GM23338 (cell line): Measurements from ENCODE around the gene SUPT3H. TPM values are rescaled to one million over a fixed set of nuclear protein-coding genes. Genes with fewer than 3 reads are reported as not detected.

Experiments
- ATAC-seq: fragments of 200-7000 bp; cut with Tn5 transposase; 3 replicates; pipeline ENCODE4 v1.9.1; 2020
- DNase-seq: peaks from one replicate; pipeline ENCODE4 v3.0.0-alpha.2; 2015; ENCODE audit warnings: low spot score
- H2AFZ ChIP-seq: fragments of 200-600 bp; sonication (generic); 2 replicates; pipeline ENCODE4 v1.8.0; 2016; ENCODE audit warnings: antibody characterized with exemption, mild to moderate bottlenecking, moderate library complexity
- H3F3A ChIP-seq: fragments of 200-600 bp; sonication (generic); replicated peaks from 2 replicates; pipeline ENCODE4 v1.8.0; 2017; ENCODE audit warnings: antibody characterized with exemption, mixed run types, low read depth
- H3K27ac ChIP-seq: fragments of 200-600 bp; sonication (generic); 2 replicates; pipeline ENCODE4 v1.6.1; 2016; ENCODE audit warnings: low read depth
- H3K27me3 ChIP-seq: fragments of 200-600 bp; sonication (generic); 2 replicates; pipeline ENCODE4 v1.8.0; 2016; ENCODE audit warnings: mild to moderate bottlenecking, mixed run types, moderate library complexity; ENCODE audit not compliant: insufficient read depth
- H3K36me3 ChIP-seq: fragments of 200-600 bp; sonication (generic); 2 replicates; pipeline ENCODE4 v1.8.0; 2016; ENCODE audit warnings: mild to moderate bottlenecking; ENCODE audit not compliant: insufficient read depth
- H3K4me1 ChIP-seq: fragments of 200-600 bp; sonication (generic); 2 replicates; pipeline ENCODE4 v1.8.0; 2016; ENCODE audit warnings: mild to moderate bottlenecking, moderate library complexity; ENCODE audit not compliant: insufficient read depth
- H3K4me2 ChIP-seq: fragments of 200-600 bp; sonication (generic); 2 replicates; pipeline ENCODE4 v1.7.1; 2017; ENCODE audit warnings: mixed run types
- H3K4me3 ChIP-seq: fragments of 200-600 bp; sonication (generic); 2 replicates; pipeline ENCODE4 v1.6.1; 2016; ENCODE audit warnings: mixed run types
- H3K79me2 ChIP-seq: fragments of 200-600 bp; sonication (generic); replicated peaks from 2 replicates; pipeline ENCODE4 v1.8.0; 2017; ENCODE audit warnings: mild to moderate bottlenecking; ENCODE audit not compliant: insufficient read depth
- H3K9me2 ChIP-seq: fragments of 200-600 bp; sonication (generic); 2 replicates; pipeline ENCODE4 v1.8.0; 2017; ENCODE audit not compliant: insufficient read depth
- H4K20me1 ChIP-seq: fragments of 200-600 bp; sonication (generic); replicated peaks from 2 replicates; pipeline ENCODE4 v1.8.0; 2017; ENCODE audit warnings: mild to moderate bottlenecking; ENCODE audit not compliant: insufficient read depth
- H3K27ac Mint-ChIP-seq: 2 replicates; pipeline ENCODE4 v1.8.0; 2020; ENCODE audit warnings: inconsistent platforms, mild to moderate bottlenecking, moderate library complexity, mixed read lengths
- H3K27me3 Mint-ChIP-seq: 3 replicates; pipeline ENCODE4 v1.8.0; 2022; ENCODE audit warnings: low read depth, mild to moderate bottlenecking, moderate library complexity, mixed read lengths, inconsistent platforms; ENCODE audit not compliant: insufficient read depth, poor library complexity
- H3K36me3 Mint-ChIP-seq: 3 replicates; pipeline ENCODE4 v1.8.0; 2021; ENCODE audit warnings: low read depth, mild to moderate bottlenecking, inconsistent platforms, moderate library complexity, mixed read lengths
- H3K4me1 Mint-ChIP-seq: 3 replicates; pipeline ENCODE4 v1.8.0; 2020; ENCODE audit warnings: mild to moderate bottlenecking, inconsistent platforms, mixed read lengths
- H3K4me3 Mint-ChIP-seq: 3 replicates; pipeline ENCODE4 v1.8.0; 2021; ENCODE audit warnings: moderate library complexity, mild to moderate bottlenecking, inconsistent platforms, mixed read lengths
- H3K9me3 Mint-ChIP-seq: 3 replicates; pipeline ENCODE4 v1.8.0; 2020; ENCODE audit warnings: moderate library complexity, mild to moderate bottlenecking, inconsistent platforms, mixed read lengths
- CREB1 ChIP-seq: fragments of 250-450 bp; sonication (Bioruptor Pico); IDR thresholded peaks from 2 replicates; pipeline ENCODE4 v1.5.0; 2020; ENCODE audit warnings: low read depth, mild to moderate bottlenecking, moderate library complexity
- EZH2 ChIP-seq: fragments of 200-600 bp; sonication (generic); IDR thresholded peaks from one replicate; pipeline ENCODE4 v1.8.0; 2017; ENCODE audit warnings: antibody characterized with exemption, mild to moderate bottlenecking, low read depth; ENCODE audit not compliant: unreplicated experiment
- EZH2phosphoT487 ChIP-seq: fragments of 200-600 bp; sonication (generic); IDR thresholded peaks from one replicate; pipeline ENCODE4 v1.8.1; 2018; ENCODE audit warnings: antibody characterized with exemption; ENCODE audit not compliant: unreplicated experiment
- NANOG ChIP-seq: IDR thresholded peaks from 2 replicates; pipeline ENCODE4 v1.6.1; 2016; ENCODE audit warnings: antibody characterized with exemption, borderline replicate concordance
- ZNF114 ChIP-seq: fragments of 250-450 bp; sonication (Bioruptor Pico); IDR thresholded peaks from 2 replicates; pipeline ENCODE4 v1.5.0; 2020; ENCODE audit warnings: mild to moderate bottlenecking, moderate library complexity
- ZNF331 ChIP-seq: fragments of 250-450 bp; sonication (Bioruptor Pico); IDR thresholded peaks from 2 replicates; pipeline ENCODE4 v1.5.0; 2020; ENCODE audit warnings: low read depth, mild to moderate bottlenecking, moderate library complexity
- polyA plus RNA-seq: library from polyadenylated mRNA; unstranded; fragments of >200 nt; fragmentation: Nextera tagmentation; extraction: Ambion mirVana; gene quantifications from 2 replicates; pipeline ENCODE4 v1.2.1, GENCODE V29; 2016
- total RNA-seq: library from RNA; depleted of rRNA; stranded (reverse); fragments of >200 nt; shearing (Covaris generic); gene quantifications from 2 replicates; pipeline ENCODE4 v1.2.3, GENCODE V29; 2014
- TF ChIP-seq, protein P1 (sequence below): fragments of 250-450 bp; sonication (Bioruptor Pico); IDR thresholded peaks from 2 replicates; pipeline ENCODE4 v1.5.0; 2020; ENCODE audit warnings: mild to moderate bottlenecking, moderate library complexity

SUPT3H gene
- total and polyA plus RNA-seq, 2 experiments from 2014 or later, result 11.4 to 30.1 TPM

GRCh38 chr6:45118754-45119153 lies 259.0 kb downstream of the SUPT3H start:
- Histone ChIP-seq H3K79me2 (no peaks in the 10 kb centered on the region), H3K9me2 (no peaks in the 10 kb centered on the region), H3F3A (no peaks in the 10 kb centered on the region), H3K27me3 (no peaks in the 10 kb centered on the region), H3K36me3 (no peaks in the 10 kb centered on the region), H3K4me1 (no peaks in the 10 kb centered on the region), H3K27ac (no peak overlapping the region), H2AFZ (no peak overlapping the region), H3K4me3 (no peak overlapping the region), H4K20me1 (no peaks in the 10 kb centered on the region; the same call in 1 of the 2 replicates), H3K4me2 (no peak overlapping the region)
- H3K4me3 Mint-ChIP-seq, result no peak overlapping the region
- no peak for DNase-seq
- H3K27ac Mint-ChIP-seq, result no peak overlapping the region
- H3K27me3 Mint-ChIP-seq, result no peaks in the 10 kb centered on the region
- H3K36me3 Mint-ChIP-seq, result no peaks in the 10 kb centered on the region
- ATAC-seq, result no peak
- H3K4me1 Mint-ChIP-seq, result peaks cover 2% of the 10 kb centered on the region; the same call in 2 of the 3 replicates
- H3K9me3 Mint-ChIP-seq, result no peaks in the 10 kb centered on the region
- TF ChIP-seq CREB1 (CRISPR knock-in tag), result no peak
- TF ChIP-seq ZNF114 (CRISPR knock-in tag), result no peak
- no peak for TF ChIP-seq NANOG
- TF ChIP-seq EZH2, result no peak
- no peak for TF ChIP-seq ZNF331 (CRISPR knock-in tag)
- no peak for TF ChIP-seq EZH2phosphoT487
- TF ChIP-seq, protein P1, sequence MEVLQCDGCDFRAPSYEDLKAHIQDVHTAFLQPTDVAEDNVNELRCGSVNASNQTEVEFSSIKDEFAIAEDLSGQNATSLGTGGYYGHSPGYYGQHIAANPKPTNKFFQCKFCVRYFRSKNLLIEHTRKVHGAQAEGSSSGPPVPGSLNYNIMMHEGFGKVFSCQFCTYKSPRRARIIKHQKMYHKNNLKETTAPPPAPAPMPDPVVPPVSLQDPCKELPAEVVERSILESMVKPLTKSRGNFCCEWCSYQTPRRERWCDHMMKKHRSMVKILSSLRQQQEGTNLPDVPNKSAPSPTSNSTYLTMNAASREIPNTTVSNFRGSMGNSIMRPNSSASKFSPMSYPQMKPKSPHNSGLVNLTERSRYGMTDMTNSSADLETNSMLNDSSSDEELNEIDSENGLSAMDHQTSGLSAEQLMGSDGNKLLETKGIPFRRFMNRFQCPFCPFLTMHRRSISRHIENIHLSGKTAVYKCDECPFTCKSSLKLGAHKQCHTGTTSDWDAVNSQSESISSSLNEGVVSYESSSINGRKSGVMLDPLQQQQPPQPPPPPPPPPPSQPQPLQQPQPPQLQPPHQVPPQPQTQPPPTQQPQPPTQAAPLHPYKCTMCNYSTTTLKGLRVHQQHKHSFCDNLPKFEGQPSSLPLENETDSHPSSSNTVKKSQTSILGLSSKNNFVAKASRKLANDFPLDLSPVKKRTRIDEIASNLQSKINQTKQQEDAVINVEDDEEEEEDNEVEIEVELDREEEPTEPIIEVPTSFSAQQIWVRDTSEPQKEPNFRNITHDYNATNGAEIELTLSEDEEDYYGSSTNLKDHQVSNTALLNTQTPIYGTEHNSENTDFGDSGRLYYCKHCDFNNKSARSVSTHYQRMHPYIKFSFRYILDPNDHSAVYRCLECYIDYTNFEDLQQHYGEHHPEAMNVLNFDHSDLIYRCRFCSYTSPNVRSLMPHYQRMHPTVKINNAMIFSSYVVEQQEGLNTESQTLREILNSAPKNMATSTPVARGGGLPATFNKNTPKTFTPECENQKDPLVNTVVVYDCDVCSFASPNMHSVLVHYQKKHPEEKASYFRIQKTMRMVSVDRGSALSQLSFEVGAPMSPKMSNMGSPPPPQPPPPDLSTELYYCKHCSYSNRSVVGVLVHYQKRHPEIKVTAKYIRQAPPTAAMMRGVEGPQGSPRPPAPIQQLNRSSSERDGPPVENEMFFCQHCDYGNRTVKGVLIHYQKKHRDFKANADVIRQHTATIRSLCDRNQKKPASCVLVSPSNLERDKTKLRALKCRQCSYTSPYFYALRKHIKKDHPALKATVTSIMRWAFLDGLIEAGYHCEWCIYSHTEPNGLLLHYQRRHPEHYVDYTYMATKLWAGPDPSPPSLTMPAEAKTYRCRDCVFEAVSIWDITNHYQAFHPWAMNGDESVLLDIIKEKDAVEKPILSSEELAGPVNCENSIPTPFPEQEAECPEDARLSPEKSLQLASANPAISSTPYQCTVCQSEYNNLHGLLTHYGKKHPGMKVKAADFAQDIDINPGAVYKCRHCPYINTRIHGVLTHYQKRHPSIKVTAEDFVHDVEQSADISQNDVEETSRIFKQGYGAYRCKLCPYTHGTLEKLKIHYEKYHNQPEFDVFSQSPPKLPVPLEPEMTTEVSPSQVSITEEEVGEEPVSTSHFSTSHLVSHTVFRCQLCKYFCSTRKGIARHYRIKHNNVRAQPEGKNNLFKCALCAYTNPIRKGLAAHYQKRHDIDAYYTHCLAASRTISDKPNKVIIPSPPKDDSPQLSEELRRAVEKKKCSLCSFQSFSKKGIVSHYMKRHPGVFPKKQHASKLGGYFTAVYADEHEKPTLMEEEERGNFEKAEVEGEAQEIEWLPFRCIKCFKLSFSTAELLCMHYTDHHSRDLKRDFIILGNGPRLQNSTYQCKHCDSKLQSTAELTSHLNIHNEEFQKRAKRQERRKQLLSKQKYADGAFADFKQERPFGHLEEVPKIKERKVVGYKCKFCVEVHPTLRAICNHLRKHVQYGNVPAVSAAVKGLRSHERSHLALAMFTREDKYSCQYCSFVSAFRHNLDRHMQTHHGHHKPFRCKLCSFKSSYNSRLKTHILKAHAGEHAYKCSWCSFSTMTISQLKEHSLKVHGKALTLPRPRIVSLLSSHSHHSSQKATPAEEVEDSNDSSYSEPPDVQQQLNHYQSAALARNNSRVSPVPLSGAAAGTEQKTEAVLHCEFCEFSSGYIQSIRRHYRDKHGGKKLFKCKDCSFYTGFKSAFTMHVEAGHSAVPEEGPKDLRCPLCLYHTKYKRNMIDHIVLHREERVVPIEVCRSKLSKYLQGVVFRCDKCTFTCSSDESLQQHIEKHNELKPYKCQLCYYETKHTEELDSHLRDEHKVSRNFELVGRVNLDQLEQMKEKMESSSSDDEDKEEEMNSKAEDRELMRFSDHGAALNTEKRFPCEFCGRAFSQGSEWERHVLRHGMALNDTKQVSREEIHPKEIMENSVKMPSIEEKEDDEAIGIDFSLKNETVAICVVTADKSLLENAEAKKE (CRISPR knock-in tag), result no peak
